Neutrophil (primary cell): ENCODE measurements around the gene CPT1B.

Source experiments
- H3K27ac ChIP-seq: fragments of 200-600 bp; sonication (generic); 2 replicates; pipeline ENCODE4 v1.5.1; 2016; ENCODE audit warnings: mild to moderate bottlenecking, moderate library complexity
- H3K27me3 ChIP-seq: fragments of 200-600 bp; sonication (generic); 2 replicates; pipeline ENCODE4 v1.6.0; 2016; ENCODE audit warnings: mild to moderate bottlenecking
- H3K36me3 ChIP-seq: fragments of 200-600 bp; sonication (generic); 2 replicates; pipeline ENCODE4 v1.5.1; 2017
- H3K4me1 ChIP-seq, 2 experiments: fragments of 200-600 bp in 1 of 2; sonication (generic) in 1 of 2; 1 replicate in 1 of 2; 2 replicates in 1 of 2; pipeline versions ENCODE4 v1.5.1 to v1.6.1; 2013 to 2016; ENCODE audit warnings: low read depth in 1 of 2, low read length in 1 of 2, mild to moderate bottlenecking in 1 of 2, moderate library complexity in 1 of 2; ENCODE audit not compliant: control insufficient read depth in 1 of 2, insufficient read depth in 1 of 2
- H3K4me3 ChIP-seq, 2 experiments: fragments of 200-600 bp in 1 of 2; sonication (generic) in 1 of 2; 1 replicate in 1 of 2; 2 replicates in 1 of 2; pipeline ENCODE4 v1.5.1; 2013 to 2016; ENCODE audit warnings: low read depth in 1 of 2, low read length in 1 of 2, mild to moderate bottlenecking in 1 of 2, moderate library complexity in 1 of 2
- H3K9me3 ChIP-seq: fragments of 200-600 bp; sonication (generic); 2 replicates; pipeline ENCODE4 v1.5.1; 2016
- TF ChIP-seq, protein P1 (sequence below): fragments of 200-600 bp; sonication (generic); IDR thresholded peaks from 2 replicates; pipeline ENCODE4 v1.5.1; 2016; ENCODE audit warnings: antibody characterized with exemption

CPT1B gene

GRCh38 chr22:50577697-50577986, 585 bp downstream of the CPT1B start:
- TF ChIP-seq, protein P1, sequence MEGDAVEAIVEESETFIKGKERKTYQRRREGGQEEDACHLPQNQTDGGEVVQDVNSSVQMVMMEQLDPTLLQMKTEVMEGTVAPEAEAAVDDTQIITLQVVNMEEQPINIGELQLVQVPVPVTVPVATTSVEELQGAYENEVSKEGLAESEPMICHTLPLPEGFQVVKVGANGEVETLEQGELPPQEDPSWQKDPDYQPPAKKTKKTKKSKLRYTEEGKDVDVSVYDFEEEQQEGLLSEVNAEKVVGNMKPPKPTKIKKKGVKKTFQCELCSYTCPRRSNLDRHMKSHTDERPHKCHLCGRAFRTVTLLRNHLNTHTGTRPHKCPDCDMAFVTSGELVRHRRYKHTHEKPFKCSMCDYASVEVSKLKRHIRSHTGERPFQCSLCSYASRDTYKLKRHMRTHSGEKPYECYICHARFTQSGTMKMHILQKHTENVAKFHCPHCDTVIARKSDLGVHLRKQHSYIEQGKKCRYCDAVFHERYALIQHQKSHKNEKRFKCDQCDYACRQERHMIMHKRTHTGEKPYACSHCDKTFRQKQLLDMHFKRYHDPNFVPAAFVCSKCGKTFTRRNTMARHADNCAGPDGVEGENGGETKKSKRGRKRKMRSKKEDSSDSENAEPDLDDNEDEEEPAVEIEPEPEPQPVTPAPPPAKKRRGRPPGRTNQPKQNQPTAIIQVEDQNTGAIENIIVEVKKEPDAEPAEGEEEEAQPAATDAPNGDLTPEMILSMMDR, result no peak
- H3K4me3 ChIP-seq, result no peak overlapping the region
- H3K9me3 ChIP-seq, result no peaks in the 10 kb centered on the region
- no peak overlapping the region for H3K27ac ChIP-seq
- H3K4me1 ChIP-seq, result peaks cover 11 to 12% of the 10 kb centered on the region in 2 experiments
- peaks cover 66% of the 10 kb centered on the region for H3K36me3 ChIP-seq
- peaks cover 18% of the 10 kb centered on the region for H3K27me3 ChIP-seq

GRCh38 chr22:50576806-50577696, 1.2 kb downstream of the CPT1B start:
- TF ChIP-seq, protein P1, result no peak
- H3K4me3 ChIP-seq, result no peak overlapping the region
- no peaks in the 10 kb centered on the region for H3K9me3 ChIP-seq
- no peak overlapping the region for H3K27ac ChIP-seq
- H3K4me1 ChIP-seq, result peaks cover 10 to 11% of the 10 kb centered on the region in 2 experiments
- H3K27me3 ChIP-seq, result peaks cover 18% of the 10 kb centered on the region
- H3K36me3 ChIP-seq, result peaks cover 72% of the 10 kb centered on the region

- peaks cover 80% of the 10 kb centered on the region for H3K36me3 ChIP-seq
- TF ChIP-seq, protein P1, result no peak
- H3K9me3 ChIP-seq, result no peaks in the 10 kb centered on the region
- no peak overlapping the region for H3K4me3 ChIP-seq
- no peak overlapping the region for H3K27ac ChIP-seq
- peaks cover 0 to under 1% of the 10 kb centered on the region in 2 experiments for H3K4me1 ChIP-seq
- H3K27me3 ChIP-seq, result peaks cover 18% of the 10 kb centered on the region
These were observed 2.2 kb downstream of the CPT1B start for GRCh38 chr22:50576070-50576469.

DNA sequence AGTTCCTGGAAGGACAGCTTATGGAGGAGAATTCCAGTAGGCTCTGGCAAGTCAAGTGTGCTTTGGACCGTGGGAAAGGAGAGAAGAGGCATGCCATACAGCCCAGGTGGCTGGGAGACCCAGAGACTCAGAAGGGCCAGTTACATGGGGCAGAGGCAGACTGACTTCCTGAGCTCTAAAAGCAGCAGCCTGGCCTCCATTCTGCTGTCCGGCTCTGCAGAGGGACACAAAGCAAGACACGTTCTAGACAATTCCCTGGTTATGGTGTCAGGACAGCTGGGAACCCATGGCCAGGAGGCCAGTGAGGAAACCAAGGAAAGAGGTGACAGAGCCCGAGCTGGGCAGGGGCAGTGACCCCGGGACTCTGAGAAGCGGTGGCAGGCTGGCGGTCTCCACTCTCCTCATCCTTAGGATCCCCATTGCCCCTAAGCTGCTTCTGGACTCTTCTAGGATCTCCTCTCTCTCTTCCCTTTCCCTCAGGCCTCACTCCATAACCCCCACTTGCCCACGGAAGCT, 2.7 kb downstream of the CPT1B start:
- Histone ChIP-seq H3K36me3 (peaks cover 81% of the 10 kb centered on the region), H3K9me3 (no peaks in the 10 kb centered on the region), H3K27ac (no peak overlapping the region), H3K27me3 (peaks cover 18% of the 10 kb centered on the region), H3K4me1 (no peaks in the 10 kb centered on the region), H3K4me3 (no peak overlapping the region)
- TF ChIP-seq, protein P1, result no peak

DNA sequence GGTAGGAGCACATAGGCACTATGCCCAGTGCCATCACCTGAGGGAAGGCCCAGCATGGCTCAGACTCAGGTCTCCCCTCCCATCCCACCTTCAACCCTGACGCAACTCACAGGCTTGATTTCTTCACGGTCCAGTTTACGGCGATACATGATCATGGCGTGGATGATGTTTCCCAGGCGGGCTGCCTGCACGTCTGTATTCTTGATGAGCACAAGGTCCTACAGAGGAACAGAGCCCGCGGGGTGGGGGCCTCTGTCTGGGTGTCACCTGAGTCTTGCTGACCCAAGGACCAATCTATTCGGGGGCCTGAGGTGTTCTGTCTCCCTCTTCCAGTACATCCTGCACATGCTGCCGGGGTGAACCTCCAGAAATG, 3.9 kb downstream of the CPT1B start:
- Histone ChIP-seq H3K4me3 (no peak overlapping the region), H3K4me1 (no peaks in the 10 kb centered on the region), H3K27me3 (peaks cover 18% of the 10 kb centered on the region), H3K36me3 (peaks cover 81% of the 10 kb centered on the region), H3K27ac (no peak overlapping the region), H3K9me3 (no peaks in the 10 kb centered on the region)
- TF ChIP-seq, protein P1, result no peak
